Measurements from ENCODE around the gene ZC3H18. TPM values are rescaled to one million over a fixed set of nuclear protein-coding genes. Genes with fewer than 3 reads are reported as not detected.

The ZC3H18 gene
- total RNA-seq, 4 donors from 2014 or later, result 10.6 to 25.6 (median 17.8) TPM

GRCh38 chr16:88681084-88681680 is 111.0 kb downstream of the ZC3H18 start:
- DNase-seq (ENCODE audit: low spot score) (no peak), ATAC-seq (ENCODE audit: low FRiP score) (no peak)
- TF ChIP-seq, protein P1, sequence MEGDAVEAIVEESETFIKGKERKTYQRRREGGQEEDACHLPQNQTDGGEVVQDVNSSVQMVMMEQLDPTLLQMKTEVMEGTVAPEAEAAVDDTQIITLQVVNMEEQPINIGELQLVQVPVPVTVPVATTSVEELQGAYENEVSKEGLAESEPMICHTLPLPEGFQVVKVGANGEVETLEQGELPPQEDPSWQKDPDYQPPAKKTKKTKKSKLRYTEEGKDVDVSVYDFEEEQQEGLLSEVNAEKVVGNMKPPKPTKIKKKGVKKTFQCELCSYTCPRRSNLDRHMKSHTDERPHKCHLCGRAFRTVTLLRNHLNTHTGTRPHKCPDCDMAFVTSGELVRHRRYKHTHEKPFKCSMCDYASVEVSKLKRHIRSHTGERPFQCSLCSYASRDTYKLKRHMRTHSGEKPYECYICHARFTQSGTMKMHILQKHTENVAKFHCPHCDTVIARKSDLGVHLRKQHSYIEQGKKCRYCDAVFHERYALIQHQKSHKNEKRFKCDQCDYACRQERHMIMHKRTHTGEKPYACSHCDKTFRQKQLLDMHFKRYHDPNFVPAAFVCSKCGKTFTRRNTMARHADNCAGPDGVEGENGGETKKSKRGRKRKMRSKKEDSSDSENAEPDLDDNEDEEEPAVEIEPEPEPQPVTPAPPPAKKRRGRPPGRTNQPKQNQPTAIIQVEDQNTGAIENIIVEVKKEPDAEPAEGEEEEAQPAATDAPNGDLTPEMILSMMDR (IDR thresholded peaks at IDR 0.05), result no peak

Other genes with a start within 250 kb of the ZC3H18 start
- 10 to 100 TPM in 1 of 4 donors, 1 to 10 TPM in 1, under 1 TPM in 2; 0.74 to 10.9 (median 0.93) TPM for gene ZNF469, start 187.4 kb upstream of the ZC3H18 start, total RNA-seq
- 1 to 10 TPM in 2 of 4 donors, under 1 TPM in 2; 0.50 to 4.0 (median 1.3) TPM for gene ZFPM1, start 117.1 kb upstream of the ZC3H18 start, total RNA-seq
- gene IL17C, start 68.2 kb downstream of the ZC3H18 start, total RNA-seq, result not detected
- gene CYBA, start 80.7 kb downstream of the ZC3H18 start, total RNA-seq, result 100 to 1,000 TPM; 174 to 329 (median 245) TPM
- gene MVD, start 92.7 kb downstream of the ZC3H18 start, total RNA-seq, result 10 to 100 TPM; 10.9 to 27.5 (median 16.3) TPM
- 1 to 10 TPM in 2 of 4 donors, under 1 TPM in 2; 0.37 to 2.3 (median 0.99) TPM for gene SNAI3, start 116.1 kb downstream of the ZC3H18 start, total RNA-seq
- 10 to 100 TPM; 13.5 to 36.4 (median 20.2) TPM for gene RNF166, start 136.0 kb downstream of the ZC3H18 start, total RNA-seq
- 10 to 100 TPM in 2 of 4 donors, 1 to 10 TPM in 2; 6.8 to 23.7 (median 10.2) TPM for gene CTU2, start 136.1 kb downstream of the ZC3H18 start, total RNA-seq
- 100 to 1,000 TPM; 151 to 315 (median 249) TPM for gene PIEZO1, start 214.8 kb downstream of the ZC3H18 start, total RNA-seq
- 1 to 10 TPM in 2 of 4 donors, under 1 TPM in 2; 0.19 to 3.5 (median 1.6) TPM for gene CDT1, start 233.4 kb downstream of the ZC3H18 start, total RNA-seq
- 100 to 1,000 TPM in 3 of 4 donors, 10 to 100 TPM in 1; 94.4 to 127 (median 115) TPM for gene APRT, start 241.5 kb downstream of the ZC3H18 start, total RNA-seq

All from omental fat pad (tissue), 4 donors.